SH-SY5Y (cell line): ENCODE data around the gene ANKRD29.

Experiments used
- GATA2 ChIP-seq: IDR thresholded peaks from 2 replicates; pipeline ENCODE4 v1.6.1; 2011; ENCODE audit warnings: mild to moderate bottlenecking, low read depth, low read length
- GATA3 ChIP-seq: IDR thresholded peaks from 2 replicates; pipeline ENCODE4 v1.6.1; 2011; ENCODE audit warnings: low read depth, mild to moderate bottlenecking, low read length, moderate library complexity

DNA sequence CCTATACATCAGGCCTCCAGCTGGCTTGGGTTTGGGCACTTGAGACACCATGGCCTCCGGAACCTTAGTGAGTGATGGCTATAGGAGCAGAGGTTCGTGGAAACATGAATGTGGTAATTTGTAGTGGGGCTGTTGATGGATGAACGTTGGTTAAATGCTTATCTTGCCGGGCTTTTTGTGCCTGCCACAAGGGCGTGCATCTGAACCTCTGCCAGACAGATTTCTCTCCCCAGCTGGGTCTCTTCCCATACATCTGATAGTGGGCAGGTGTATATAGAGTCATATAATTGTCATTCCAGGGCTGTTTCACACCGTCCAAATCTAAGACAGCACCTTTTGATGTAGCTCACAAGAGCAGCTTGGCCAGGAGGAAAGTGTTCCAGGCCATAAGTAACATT is 41.3 kb upstream of the ANKRD29 start:
- TF ChIP-seq GATA2 (no peak), GATA3 (no peak)
